ENCODE data around the gene NDUFS2.
A peak's percentile ranks its signal among the peaks of the same experiment; 100 is the strongest.

The NDUFS2 gene

DNA sequence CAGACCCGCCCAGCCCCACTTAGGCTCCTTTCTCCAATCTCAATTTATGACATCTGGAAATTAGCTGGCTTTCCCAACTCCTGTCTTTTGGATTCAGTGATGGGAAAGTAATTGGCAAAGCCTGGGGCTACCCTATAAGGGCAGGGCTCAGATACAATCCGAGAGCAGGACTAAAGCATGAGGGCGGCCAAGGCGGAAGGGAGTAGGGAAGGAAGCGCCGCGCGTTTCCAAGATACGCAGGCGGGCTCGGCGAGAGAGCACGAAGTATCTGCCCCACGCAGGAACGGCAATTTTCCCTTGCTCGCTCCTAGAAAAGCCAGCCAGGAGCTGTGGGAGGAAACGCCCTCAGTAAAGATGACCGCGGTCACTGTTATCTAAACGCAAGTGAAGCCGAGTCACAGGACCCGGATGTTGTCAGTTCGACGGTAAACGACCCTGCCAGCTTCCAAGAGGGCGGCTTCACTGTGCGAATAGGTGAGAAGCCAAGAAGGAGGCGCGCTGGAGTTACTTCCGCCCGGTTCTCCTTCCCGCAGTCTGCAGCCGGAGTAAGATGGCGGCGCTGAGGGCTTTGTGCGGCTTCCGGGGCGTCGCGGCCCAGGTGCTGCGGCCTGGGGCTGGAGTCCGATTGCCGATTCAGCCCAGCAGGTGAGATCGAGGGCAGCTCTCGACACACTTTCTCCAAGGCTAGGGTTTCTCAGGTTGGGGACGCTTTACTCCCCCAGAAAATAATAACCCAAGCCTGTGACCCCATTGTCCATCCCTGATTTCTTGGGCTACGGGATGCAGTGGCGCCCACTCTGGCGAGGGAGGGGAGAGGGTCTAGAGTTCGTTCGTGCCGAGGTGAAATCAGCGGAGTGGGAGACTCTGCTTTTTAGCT, at the start of gene NDUFS2:
Gene NDUFS2 (plus strand): TSS at position 532 of the 877 bp plus-strand sequence. CDS start 19 bp downstream, at position 551.
- peak; percentile 8 for TF ChIP-seq CTCF (conservative IDR thresholded peaks at IDR 0.05; ENCODE audit: control insufficient read depth, insufficient read depth, low read depth, low read length)
- peak; percentile 99 for DNase-seq (ENCODE audit: low read depth)
- peak within 1 kb of the TSS; percentile 98 for H3K4me3 ChIP-seq (ENCODE audit: control insufficient read depth, low read depth, low read length)

DNA sequence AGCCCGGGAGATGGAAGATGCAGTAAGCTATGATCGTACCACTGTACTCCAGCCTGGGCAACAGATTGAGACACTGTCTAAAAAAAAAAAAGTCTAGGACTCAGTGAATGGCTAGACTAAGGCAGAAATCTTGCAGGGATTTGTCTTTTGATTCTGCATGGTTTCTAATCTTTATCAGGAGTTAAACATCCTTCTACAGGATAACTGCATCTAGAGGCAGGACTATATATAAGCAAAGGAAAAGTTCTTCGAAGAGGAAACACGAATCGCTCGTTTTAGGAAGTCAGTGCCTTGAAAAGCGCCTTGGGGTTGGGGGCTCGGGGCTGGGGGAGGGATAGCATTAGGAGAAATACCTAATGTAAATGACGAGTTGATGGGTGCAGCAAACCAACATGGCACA, 49.0 kb upstream of the NDUFS2 start:
- TF ChIP-seq CTCF (conservative IDR thresholded peaks at IDR 0.05; ENCODE audit: control insufficient read depth, insufficient read depth, low read depth, low read length): no peak
- DNase-seq (ENCODE audit: low read depth): no peak
- H3K4me3 ChIP-seq (ENCODE audit: control insufficient read depth, low read depth, low read length): peak overlapping the region; percentile 99

DNA sequence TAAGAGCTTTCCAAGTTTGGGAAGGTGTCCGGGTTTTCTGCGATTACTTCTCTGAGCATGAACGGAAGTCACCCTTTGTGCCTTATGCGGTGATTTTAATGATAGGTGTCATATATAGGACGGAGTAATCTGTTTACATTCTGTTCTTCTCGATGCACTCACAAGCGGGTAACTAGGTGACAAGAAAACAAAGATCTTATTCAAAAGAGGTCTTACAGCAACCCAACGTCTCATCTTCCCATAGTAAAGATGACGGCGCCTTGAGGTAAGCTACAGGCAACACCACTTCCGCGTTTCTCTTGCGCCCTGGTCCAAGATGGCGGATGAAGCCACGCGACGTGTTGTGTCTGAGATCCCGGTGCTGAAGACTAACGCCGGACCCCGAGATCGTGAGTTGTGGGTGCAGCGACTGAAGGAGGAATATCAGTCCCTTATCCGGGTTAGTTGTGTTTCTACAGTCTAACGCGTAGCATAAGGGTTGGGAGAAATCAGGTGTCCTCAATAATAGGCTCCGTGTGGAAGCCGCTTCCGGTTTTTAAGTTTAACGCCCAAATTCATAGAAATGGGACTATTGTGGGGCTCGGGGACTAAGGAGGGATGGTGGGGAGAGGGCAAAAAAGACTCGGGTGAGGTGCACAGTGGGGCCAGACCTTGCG, 48.4 kb upstream of the NDUFS2 start, which contains the start of gene UFC1:
Gene UFC1 (plus strand): TSS at position 297 of the 656 bp plus-strand sequence. CDS start 20 bp downstream, at position 317.
- peak within 1 kb of the TSS; percentile 99 for H3K4me3 ChIP-seq (ENCODE audit: control insufficient read depth, low read depth, low read length)
- no peak for TF ChIP-seq CTCF (conservative IDR thresholded peaks at IDR 0.05; ENCODE audit: control insufficient read depth, insufficient read depth, low read depth, low read length)
- DNase-seq (ENCODE audit: low read depth): peak; percentile 90

DNA sequence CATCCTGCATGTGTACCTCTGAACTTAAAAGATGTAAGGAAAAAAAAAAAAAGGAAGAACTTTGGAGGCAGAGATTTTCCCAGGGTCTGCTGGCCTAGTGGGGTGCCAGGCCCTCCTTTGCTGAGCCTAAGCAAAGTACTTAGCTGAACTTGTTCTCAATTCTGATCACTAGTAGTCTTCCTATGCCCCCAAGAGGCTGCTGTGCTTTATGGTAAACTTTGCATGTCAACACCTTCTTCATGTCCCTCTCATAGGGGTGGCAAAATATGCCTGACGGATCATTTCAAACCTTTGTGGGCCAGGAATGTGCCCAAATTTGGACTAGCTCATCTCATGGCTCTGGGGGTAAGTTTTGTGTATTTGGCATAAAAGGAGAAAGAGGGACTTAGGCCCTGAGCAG, 44.3 kb upstream of the NDUFS2 start:
- TF ChIP-seq CTCF (conservative IDR thresholded peaks at IDR 0.05; ENCODE audit: control insufficient read depth, insufficient read depth, low read depth, low read length): no peak
- H3K4me3 ChIP-seq (ENCODE audit: control insufficient read depth, low read depth, low read length): no peak overlapping the region
- no peak for DNase-seq (ENCODE audit: low read depth)

GRCh38 chr1:161158316-161159010, 43.7 kb upstream of the NDUFS2 start:
- TF ChIP-seq CTCF (conservative IDR thresholded peaks at IDR 0.05; ENCODE audit: control insufficient read depth, insufficient read depth, low read depth, low read length): no peak
- no peak overlapping the region for H3K4me3 ChIP-seq (ENCODE audit: control insufficient read depth, low read depth, low read length)
- no peak for DNase-seq (ENCODE audit: low read depth)

GRCh38 chr1:161159087-161159912, 42.9 kb upstream of the NDUFS2 start, which contains the start of gene USP21:
TSS of gene USP21 (plus strand) at chr1:161159500. CDS start at chr1:161160641, 1,141 bp downstream.
- H3K4me3 ChIP-seq (ENCODE audit: control insufficient read depth, low read depth, low read length): peak within 1 kb of the TSS; percentile 91
- peak; percentile 84 for DNase-seq (ENCODE audit: low read depth)
- TF ChIP-seq CTCF (conservative IDR thresholded peaks at IDR 0.05; ENCODE audit: control insufficient read depth, insufficient read depth, low read depth, low read length): peak; percentile 39

Data from fibroblast of mammary gland (primary cell).